ENCODE measurements around the gene MBD3.

DNA sequence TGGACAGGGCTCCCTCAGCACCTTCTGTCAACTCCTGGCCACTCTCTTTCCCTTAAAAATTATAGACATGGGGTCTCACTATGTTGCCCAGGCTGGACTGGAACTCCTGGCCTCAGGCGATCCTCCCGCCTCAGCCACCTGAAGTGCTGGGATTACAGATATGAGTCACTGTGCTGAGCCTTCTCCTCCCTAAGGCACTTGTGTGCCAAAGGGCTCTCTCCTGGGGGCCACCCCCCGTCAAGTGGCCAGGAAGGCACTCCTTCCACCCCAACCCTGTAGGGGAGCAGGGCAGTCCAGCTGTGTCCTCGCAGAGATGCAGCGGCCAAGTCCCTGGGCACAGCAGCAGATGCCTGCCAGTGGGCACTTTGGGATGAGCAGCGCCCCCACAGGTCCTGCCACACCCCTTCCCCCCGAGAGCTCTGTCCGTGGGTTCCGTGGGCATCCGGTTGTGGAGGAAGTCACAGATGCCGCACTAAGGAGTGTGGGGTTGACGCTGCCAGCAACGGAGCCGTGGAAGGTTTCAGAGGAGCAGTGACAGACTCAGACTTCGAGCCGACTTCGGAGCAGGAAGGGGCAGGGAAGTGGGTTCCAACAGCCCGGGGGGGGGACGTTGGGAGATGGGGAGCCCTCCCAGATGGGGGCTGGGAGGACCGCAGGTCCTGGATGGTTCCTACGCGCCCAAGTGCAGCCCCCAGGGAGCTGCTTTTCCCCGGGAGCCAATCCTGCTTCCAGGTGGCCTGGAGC is 15.9 kb upstream of the MBD3 start:
- TF ChIP-seq CREB1 (CRISPR knock-in tag; IDR thresholded peaks at IDR 0.05; ENCODE audit: low read depth) (no peak), JUNB (IDR thresholded peaks at IDR 0.05; ENCODE audit: unreplicated experiment) (no peak), CTCF (conservative IDR thresholded peaks at IDR 0.05; ENCODE audit: low read depth in 2 of 2) (no peak)
